Prostate gland (tissue), 2 donors: ENCODE measurements around the gene PFN3. TPM values are rescaled to one million over a fixed set of nuclear protein-coding genes. Genes with fewer than 3 reads are reported as not detected.
"Not testable (repeated sequence)": the region's sequence is repeated elsewhere in the genome, so short reads cannot be mapped to it uniquely, and the experiment has no call there.

Experiments
- DNase-seq: peaks from one replicate; pipeline ENCODE4 v3.0.0-alpha.2; 2019; ENCODE audit warnings: low spot score
- H3K27ac ChIP-seq, 2 donors: fragments of 200-600 bp; sonication (generic); 2 replicates each; pipeline ENCODE4 v1.5.1; 2017 to 2019
- H3K27me3 ChIP-seq: fragments of 200-600 bp; sonication (generic); replicated peaks from 2 replicates; pipeline ENCODE4 v1.5.1; 2019; ENCODE audit not compliant: insufficient read depth
- H3K36me3 ChIP-seq, 2 donors: fragments of 200-600 bp; sonication (generic); 1 replicate in 1 of 2; 2 replicates in 1 of 2; pipeline versions ENCODE4 v1.5.1 to v1.8.1; 2017 to 2019
- H3K4me1 ChIP-seq: fragments of 200-600 bp; sonication (generic); replicated peaks from 2 replicates; pipeline ENCODE4 v1.5.1; 2019
- H3K4me3 ChIP-seq, 2 donors: fragments of 200-600 bp; sonication (generic); 2 replicates each; pipeline ENCODE4 v1.5.1; 2017 to 2019
- H3K9me3 ChIP-seq: fragments of 200-600 bp; sonication (generic); 2 replicates; pipeline ENCODE4 v1.5.1; 2017
- CTCF ChIP-seq, 4 experiments: fragments of 200-600 bp in 2 of 4; fragments of 450-650 bp in 2 of 4; sonication (generic) in 2 of 4; IDR thresholded peaks; 1 replicate in 3 of 4; 2 replicates in 1 of 4; pipeline ENCODE4 v1.5.1; 2016 to 2019; ENCODE audit warnings: antibody characterized with exemption in 4 of 4, mild to moderate bottlenecking in 2 of 4, moderate library complexity in 2 of 4
- POLR2A ChIP-seq: fragments of 450-650 bp; IDR thresholded peaks from one replicate; pipeline ENCODE4 v1.6.1; 2016; ENCODE audit warnings: antibody characterized with exemption, mild to moderate bottlenecking
- POLR2AphosphoS5 ChIP-seq: sonication (generic); formaldehyde crosslinking; IDR thresholded peaks from one replicate; pipeline ENCODE4 v1.6.1; 2017; ENCODE audit warnings: antibody characterized with exemption
- WGBS: methylation state at CpG from one replicate; pipeline ENCODE4 v1.1.5; 2018; 5-methylcytosine and 5-hydroxymethylcytosine counted together
- intact Hi-C: fragments of 100-400 bp; cut with DNase I; formaldehyde crosslinking; loops from one replicate; pipeline ENCODE4 v1.14.2; 2022
- total RNA-seq, 2 donors: library from RNA; depleted of rRNA; stranded (reverse); fragments of >200 nt; gene quantifications; one replicate each; pipeline ENCODE4 v1.1.0, GENCODE V29; 2016

PFN3 gene
- total RNA-seq, 2 donors from 2014 or later = not detected

- intact Hi-C loops = loop anchor here (2.0 kb wide), 1 partner anchor 64 kb away; no protein-coding TSS in a partner anchor
- Histone ChIP-seq H3K4me3 (no peak overlapping the region), H3K36me3 (no peaks in the 10 kb centered on the region), H3K9me3 (no peaks in the 10 kb centered on the region), H3K27me3 (no peaks in the 10 kb centered on the region), H3K4me1 (no peaks in the 10 kb centered on the region), H3K27ac (peak overlapping the region in 1 of 2 donors; percentile 49)
- DNase-seq = peak; percentile 72
- WGBS = 12% methylated on average over 11 of the region's 11 CpGs
- no peak for TF ChIP-seq POLR2A
- TF ChIP-seq POLR2AphosphoS5 = peak; percentile 58
- TF ChIP-seq CTCF (IDR thresholded peaks at IDR 0.05) = peak in 3 of 4 experiments; percentile 47 to 64 (median 63)
Measured at GRCh38 chr5:177382423-177383029, 17.9 kb downstream of the PFN3 start.

DNA sequence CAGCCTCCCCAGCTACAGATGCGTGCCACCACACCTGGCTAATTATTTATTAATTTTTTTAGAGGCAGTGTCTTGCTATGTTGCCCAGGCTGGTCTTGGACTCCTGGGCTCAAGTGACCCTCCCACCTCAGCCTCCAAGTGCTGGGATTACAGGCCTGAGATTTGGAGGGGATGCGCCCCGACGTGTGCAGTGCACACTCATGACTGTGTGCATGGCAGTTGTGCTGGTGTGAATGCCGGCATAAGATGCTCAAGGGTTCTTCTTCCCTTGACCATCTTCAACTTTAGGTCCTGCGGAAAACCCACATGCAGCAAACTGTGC is 19.7 kb downstream of the PFN3 start:
- Histone ChIP-seq H3K27ac (no peak overlapping the region), H3K9me3 (no peaks in the 10 kb centered on the region), H3K27me3 (no peaks in the 10 kb centered on the region), H3K4me1 (no peaks in the 10 kb centered on the region), H3K36me3 (no peaks in the 10 kb centered on the region), H3K4me3 (no peak overlapping the region)
- TF ChIP-seq POLR2AphosphoS5 (no peak), POLR2A (no peak)
- 85% methylated on average over 6 of the region's 6 CpGs for WGBS
- intact Hi-C loops = no loop called here
- DNase-seq = no peak

- H3K4me1 ChIP-seq = no peaks in the 10 kb centered on the region
- intact Hi-C loops = no loop called here
- no peak overlapping the region for H3K4me3 ChIP-seq
- H3K27me3 ChIP-seq = no peaks in the 10 kb centered on the region
- TF ChIP-seq CTCF (IDR thresholded peaks at IDR 0.05) (no peak), POLR2A (no peak), POLR2AphosphoS5 (no peak)
- no peaks in the 10 kb centered on the region for H3K36me3 ChIP-seq
- DNase-seq = no peak
- 83% methylated on average over 13 of the region's 15 CpGs for WGBS
- no peaks in the 10 kb centered on the region for H3K9me3 ChIP-seq
- no peak overlapping the region for H3K27ac ChIP-seq
Measured at GRCh38 chr5:177378884-177379883, 21.3 kb downstream of the PFN3 start.

GRCh38 chr5:177377851-177378776 is 22.3 kb downstream of the PFN3 start:
- 93% methylated on average over 8 of the region's 8 CpGs for WGBS
- no peaks in the 10 kb centered on the region for H3K27me3 ChIP-seq
- H3K4me1 ChIP-seq = no peaks in the 10 kb centered on the region
- intact Hi-C loops = no loop called here
- no peak overlapping the region for H3K4me3 ChIP-seq
- H3K36me3 ChIP-seq = no peaks in the 10 kb centered on the region
- TF ChIP-seq CTCF (IDR thresholded peaks at IDR 0.05) (no peak), POLR2AphosphoS5 (no peak), POLR2A (no peak)
- H3K9me3 ChIP-seq = no peaks in the 10 kb centered on the region
- H3K27ac ChIP-seq = no peak overlapping the region
- DNase-seq = no peak

- Histone ChIP-seq H3K27me3 (no peaks in the 10 kb centered on the region), H3K4me3 (no peak overlapping the region), H3K4me1 (no peaks in the 10 kb centered on the region), H3K36me3 (no peaks in the 10 kb centered on the region), H3K27ac (peak overlapping the region; percentile 2 to 58), H3K9me3 (no peaks in the 10 kb centered on the region)
- no peak for DNase-seq
- TF ChIP-seq POLR2AphosphoS5 = peak; percentile 73
- TF ChIP-seq POLR2A = no peak
- TF ChIP-seq CTCF (IDR thresholded peaks at IDR 0.05) = peak in 1 of 4 experiments; percentile 11
- intact Hi-C loops = no loop called here
- 31% methylated on average over 11 of the region's 11 CpGs for WGBS
Measured at GRCh38 chr5:177376107-177376506, 24.4 kb downstream of the PFN3 start.

- H3K4me3 ChIP-seq, intact Hi-C loops, H3K36me3 ChIP-seq, DNase-seq, H3K9me3 ChIP-seq, H3K4me1 ChIP-seq, H3K27me3 ChIP-seq: not testable (repeated sequence)
- WGBS = 88% methylated on average over 5 of the region's 5 CpGs
- peak overlapping the region in 1 of 2 donors; percentile 2 for H3K27ac ChIP-seq
Measured at GRCh38 chr5:177375516-177375915, 24.9 kb downstream of the PFN3 start.
